ENCODE data around the gene NGRN. TPM values are rescaled to one million over a fixed set of nuclear protein-coding genes. Genes with fewer than 3 reads are reported as not detected.
"Not testable (repeated sequence)": the region's sequence is repeated elsewhere in the genome, so short reads cannot be mapped to it uniquely, and the experiment has no call there.

The NGRN gene
- total RNA-seq, 4 donors from 2014 or later, result 55.5 to 81.7 (median 71.6) TPM

DNA sequence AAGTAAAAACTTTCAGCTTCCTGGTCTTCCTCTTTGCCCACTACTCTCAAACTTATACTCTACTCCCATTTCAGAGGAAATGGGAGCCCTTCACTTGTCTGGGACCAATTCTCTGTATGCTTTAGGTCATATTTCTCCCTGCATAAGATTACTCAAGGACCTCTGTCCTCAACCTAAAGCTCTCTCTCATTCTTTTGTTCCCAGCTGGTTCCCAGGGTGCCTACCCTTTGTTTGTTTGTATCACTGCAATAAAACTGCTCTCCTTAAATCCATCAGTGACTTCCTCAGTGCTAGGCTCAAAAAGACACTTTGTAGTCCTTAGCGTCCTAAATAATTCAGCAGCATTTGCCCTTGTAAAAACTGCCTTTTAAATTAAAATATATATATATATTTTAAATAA is 2.9 kb downstream of the NGRN start:
- DNase-seq (ENCODE audit: low spot score), result no peak
- TF ChIP-seq, protein P1, sequence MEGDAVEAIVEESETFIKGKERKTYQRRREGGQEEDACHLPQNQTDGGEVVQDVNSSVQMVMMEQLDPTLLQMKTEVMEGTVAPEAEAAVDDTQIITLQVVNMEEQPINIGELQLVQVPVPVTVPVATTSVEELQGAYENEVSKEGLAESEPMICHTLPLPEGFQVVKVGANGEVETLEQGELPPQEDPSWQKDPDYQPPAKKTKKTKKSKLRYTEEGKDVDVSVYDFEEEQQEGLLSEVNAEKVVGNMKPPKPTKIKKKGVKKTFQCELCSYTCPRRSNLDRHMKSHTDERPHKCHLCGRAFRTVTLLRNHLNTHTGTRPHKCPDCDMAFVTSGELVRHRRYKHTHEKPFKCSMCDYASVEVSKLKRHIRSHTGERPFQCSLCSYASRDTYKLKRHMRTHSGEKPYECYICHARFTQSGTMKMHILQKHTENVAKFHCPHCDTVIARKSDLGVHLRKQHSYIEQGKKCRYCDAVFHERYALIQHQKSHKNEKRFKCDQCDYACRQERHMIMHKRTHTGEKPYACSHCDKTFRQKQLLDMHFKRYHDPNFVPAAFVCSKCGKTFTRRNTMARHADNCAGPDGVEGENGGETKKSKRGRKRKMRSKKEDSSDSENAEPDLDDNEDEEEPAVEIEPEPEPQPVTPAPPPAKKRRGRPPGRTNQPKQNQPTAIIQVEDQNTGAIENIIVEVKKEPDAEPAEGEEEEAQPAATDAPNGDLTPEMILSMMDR (IDR thresholded peaks at IDR 0.05), result no peak
- no peak for ATAC-seq (ENCODE audit: low FRiP score)

DNA sequence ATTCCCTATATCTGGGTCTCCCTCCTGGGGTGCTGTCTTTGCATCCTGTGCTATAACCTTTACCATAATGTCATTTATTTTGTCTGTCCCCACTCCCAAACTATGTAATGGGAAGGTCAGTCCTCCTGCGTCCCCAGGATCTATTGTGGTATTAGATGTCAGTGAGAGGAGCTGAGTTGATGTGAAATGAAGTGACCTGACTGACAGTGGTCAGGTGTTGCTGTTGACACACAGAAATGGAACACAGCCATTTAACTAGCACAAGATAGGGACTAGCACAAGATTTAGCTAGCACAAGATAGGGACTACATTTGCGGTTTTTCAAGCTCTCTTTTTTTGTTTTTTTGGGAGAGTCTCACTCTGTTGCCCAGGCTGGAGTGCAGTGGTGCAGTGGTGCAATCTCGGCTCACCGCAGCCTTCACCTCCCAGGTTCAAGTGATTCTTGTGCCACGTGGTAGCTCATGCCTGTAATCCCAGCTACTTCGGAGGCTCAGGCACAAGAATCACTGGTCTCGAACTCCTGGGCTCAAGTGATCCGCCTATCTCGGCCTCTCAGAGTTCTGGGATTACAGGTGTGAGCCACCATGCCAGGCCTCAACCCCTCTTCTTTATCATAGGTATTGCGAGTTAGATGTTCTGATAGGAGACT is 5.2 kb downstream of the NGRN start:
- ATAC-seq (ENCODE audit: low FRiP score), result no peak
- TF ChIP-seq, protein P1 (IDR thresholded peaks at IDR 0.05), result no peak
- DNase-seq (ENCODE audit: low spot score), result no peak

DNA sequence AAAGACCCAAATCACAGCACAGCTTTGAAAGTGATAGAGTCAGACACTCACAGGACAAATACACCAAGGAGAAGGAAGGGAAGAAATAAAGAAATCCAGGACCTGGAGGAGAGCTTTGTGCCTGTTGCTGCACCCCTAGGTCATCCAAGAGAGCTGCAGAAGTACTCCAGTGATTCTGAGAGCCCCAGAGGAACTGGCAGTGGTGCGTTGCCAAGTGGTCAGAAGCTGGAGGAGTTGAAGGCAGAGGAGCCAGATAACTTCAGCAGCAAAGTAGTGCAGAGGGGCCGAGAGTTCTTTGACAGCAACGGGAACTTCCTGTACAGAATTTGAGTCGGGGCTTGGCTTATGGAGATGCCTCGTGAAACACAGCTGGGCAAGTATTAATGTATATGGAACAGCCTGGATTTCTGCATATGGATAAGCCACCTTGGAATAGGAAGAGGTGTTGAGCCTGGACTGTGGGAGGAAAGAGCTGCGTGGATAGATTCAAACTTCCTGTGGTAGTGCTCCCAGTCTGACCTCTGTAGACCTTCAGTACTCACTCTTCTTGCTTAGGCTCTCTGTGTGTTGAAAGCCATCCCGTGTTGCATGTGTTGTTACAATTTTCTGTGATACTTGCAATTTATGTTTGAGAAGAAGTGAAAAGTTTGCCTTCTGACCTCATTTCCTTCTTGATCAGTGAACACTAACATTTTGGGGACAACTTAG is 6.1 kb downstream of the NGRN start:
- ATAC-seq (ENCODE audit: low FRiP score) (no peak), DNase-seq (ENCODE audit: low spot score) (no peak)
- TF ChIP-seq, protein P1 (IDR thresholded peaks at IDR 0.05), result no peak

DNA sequence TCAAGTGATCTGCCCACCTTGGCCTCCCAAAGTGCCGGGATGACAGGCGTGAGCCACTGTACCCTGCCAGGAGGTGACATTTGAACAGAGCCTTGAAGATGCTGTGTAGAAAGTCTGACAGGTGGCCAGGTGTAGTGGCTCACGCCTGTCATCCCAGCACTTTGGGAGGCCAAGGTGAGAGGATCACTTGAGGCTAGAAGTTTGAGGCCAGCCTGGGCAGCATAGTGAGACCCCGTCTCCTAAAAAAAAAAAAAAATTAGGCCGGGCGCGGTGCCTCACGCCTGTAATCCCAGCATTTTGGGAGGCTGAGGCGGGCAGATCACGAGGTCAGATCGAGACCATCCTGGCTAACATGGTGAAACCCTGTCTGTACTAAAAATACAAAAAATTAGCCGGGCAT is 13.0 kb downstream of the NGRN start:
- not testable (repeated sequence) for DNase-seq (ENCODE audit: low spot score); ATAC-seq (ENCODE audit: low FRiP score)

DNA sequence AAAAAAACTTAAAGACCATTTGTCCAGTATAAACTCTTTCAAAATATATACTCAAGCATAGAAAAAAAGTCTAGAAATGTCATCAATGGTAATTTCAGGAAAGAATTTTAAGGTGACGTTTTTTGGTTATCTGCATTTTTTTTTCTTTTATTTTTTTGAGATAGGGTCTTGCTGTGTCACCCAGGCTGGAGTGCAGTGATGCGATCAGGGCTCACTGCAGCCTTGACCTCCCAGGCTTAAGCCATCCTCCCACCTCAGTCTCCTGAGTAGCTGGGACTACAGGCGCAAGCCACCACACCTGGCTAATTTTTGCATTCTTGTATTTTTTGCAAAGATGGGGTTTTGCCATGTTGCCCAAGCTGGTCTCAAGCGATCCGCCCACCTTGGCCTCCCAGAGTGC is 15.3 kb downstream of the NGRN start:
- not testable (repeated sequence) for DNase-seq (ENCODE audit: low spot score); ATAC-seq (ENCODE audit: low FRiP score)

DNA sequence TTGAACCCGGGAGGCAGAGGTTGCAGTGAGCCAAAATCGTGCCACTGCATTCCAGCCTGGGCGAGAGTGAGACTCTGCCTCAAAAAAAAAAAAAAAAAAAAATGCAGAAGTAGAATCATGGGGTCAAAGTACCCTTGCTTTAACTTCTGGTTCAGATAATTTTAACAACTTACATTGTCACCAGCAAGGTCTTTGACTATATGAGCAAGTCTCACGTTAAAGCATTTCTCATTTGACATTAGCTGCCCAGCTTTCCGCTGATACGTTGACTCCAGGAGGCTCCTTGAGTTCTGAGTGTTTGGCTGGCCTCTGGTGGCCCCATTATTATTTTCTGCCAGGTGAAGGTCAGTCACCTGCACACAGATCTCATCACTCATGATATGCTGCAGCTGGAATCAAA is 16.2 kb downstream of the NGRN start:
- DNase-seq (ENCODE audit: low spot score); ATAC-seq (ENCODE audit: low FRiP score): not testable (repeated sequence)

DNA sequence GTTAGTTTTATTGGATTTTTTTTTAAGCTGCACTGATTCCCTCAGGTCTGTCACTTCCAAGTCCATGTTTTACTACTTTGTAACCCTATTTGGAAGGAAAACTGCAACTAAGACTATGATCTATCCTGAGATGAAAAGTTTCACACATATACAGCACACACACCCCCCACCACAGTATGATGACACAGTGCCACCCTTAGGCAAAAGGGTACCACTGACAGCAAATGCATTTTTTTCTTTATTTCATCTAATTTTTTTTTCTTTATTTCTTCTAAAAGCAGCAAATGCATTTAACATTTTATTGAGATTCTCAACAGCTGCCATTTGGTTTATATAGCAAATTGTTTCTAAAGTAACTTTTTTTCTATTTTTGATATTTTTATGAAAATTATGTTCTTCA is 21.2 kb downstream of the NGRN start:
- TF ChIP-seq, protein P1 (IDR thresholded peaks at IDR 0.05), result no peak
- no peak for DNase-seq (ENCODE audit: low spot score)
- ATAC-seq (ENCODE audit: low FRiP score), result no peak

DNA sequence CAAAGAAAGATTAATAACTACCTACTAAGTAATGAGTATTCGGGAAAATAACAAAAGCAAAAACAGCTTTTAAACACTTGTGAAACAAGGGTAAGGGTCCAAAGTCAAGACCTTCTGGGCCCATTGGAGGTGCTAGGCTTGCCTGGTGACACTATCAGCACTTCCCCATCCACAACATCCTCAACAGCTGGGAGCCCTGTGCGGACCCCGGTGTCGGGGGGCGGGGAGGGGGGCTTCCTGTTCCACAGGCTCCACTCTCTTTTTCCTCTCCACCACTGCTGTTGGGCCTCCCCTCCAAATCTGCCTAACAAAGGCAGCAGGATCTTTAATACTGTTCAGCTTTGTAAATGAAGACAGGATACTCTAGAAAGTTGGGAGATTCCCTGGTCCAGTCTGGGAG is 21.6 kb downstream of the NGRN start:
- no peak for ATAC-seq (ENCODE audit: low FRiP score)
- DNase-seq (ENCODE audit: low spot score), result no peak
- TF ChIP-seq, protein P1 (IDR thresholded peaks at IDR 0.05), result no peak
